Astrocyte of the spinal cord (primary cell): ENCODE data around the gene CDK5RAP2.
"Not testable (repeated sequence)": the region's sequence is repeated elsewhere in the genome, so short reads cannot be mapped to it uniquely, and the experiment has no call there.

ENCODE experiments used
- DNase-seq: peaks from one replicate; pipeline ENCODE4 v3.0.0; 2011; ENCODE audit warnings: low read depth, low spot score
- H3K4me3 ChIP-seq: 2 replicates; pipeline ENCODE4 v1.5.1; 2011; ENCODE audit warnings: low read depth, mild to moderate bottlenecking, low read length, moderate library complexity
- CTCF ChIP-seq: IDR thresholded peaks from 2 replicates; pipeline ENCODE4 v1.5.1; 2012; ENCODE audit warnings: low read depth, mild to moderate bottlenecking, low read length, inconsistent platforms
- in situ Hi-C: cut with HindIII; loops from 2 replicates; pipeline ENCODE4 v1.10.0; 2017; ENCODE audit warnings: low sequenced_read_pairs

Gene CDK5RAP2

GRCh38 chr9:120580051-120580896 lies at the start of gene CDK5RAP2:
Gene CDK5RAP2 (minus strand): TSS chr9:120580167. CDS start chr9:120579978, 189 bp downstream.
- no peak for TF ChIP-seq CTCF
- DNase-seq = peak; percentile 99
- in situ Hi-C loops = no loop called here
- H3K4me3 ChIP-seq = peak within 1 kb of the TSS; percentile 98

- peak; percentile 29 for DNase-seq
- in situ Hi-C loops, H3K4me3 ChIP-seq: not testable (repeated sequence)
Measured at GRCh38 chr9:120628925-120629497, 49.0 kb upstream of the CDK5RAP2 start.

- H3K4me3 ChIP-seq = no peak overlapping the region
- DNase-seq = no peak
- no peak for TF ChIP-seq CTCF
- in situ Hi-C loops = no loop called here
Measured at GRCh38 chr9:120628207-120628924, 48.4 kb upstream of the CDK5RAP2 start.

GRCh38 chr9:120627073-120627472 lies 47.1 kb upstream of the CDK5RAP2 start:
- no peak for TF ChIP-seq CTCF
- in situ Hi-C loops = no loop called here
- no peak overlapping the region for H3K4me3 ChIP-seq
- DNase-seq = no peak

GRCh38 chr9:120626512-120626911 lies 46.5 kb upstream of the CDK5RAP2 start:
- DNase-seq = no peak
- TF ChIP-seq CTCF = no peak
- no peak overlapping the region for H3K4me3 ChIP-seq
- in situ Hi-C loops = no loop called here

- in situ Hi-C loops = no loop called here
- H3K4me3 ChIP-seq = no peak overlapping the region
- no peak for TF ChIP-seq CTCF
- no peak for DNase-seq
Measured at GRCh38 chr9:120625222-120625621, 45.3 kb upstream of the CDK5RAP2 start.

GRCh38 chr9:120622790-120623189 lies 42.8 kb upstream of the CDK5RAP2 start:
- H3K4me3 ChIP-seq = no peak overlapping the region
- in situ Hi-C loops = no loop called here
- TF ChIP-seq CTCF = no peak
- DNase-seq = no peak
